Keratinocyte (primary cell): ENCODE measurements around the gene AHRR. TPM values are rescaled to one million over a fixed set of nuclear protein-coding genes. Genes with fewer than 3 reads are reported as not detected.

Experiments
- DNase-seq: peaks from one replicate; pipeline ENCODE4 v3.0.0-alpha.2; 2011; ENCODE audit warnings: low read depth, missing footprints, low spot score
- FAIRE-seq: peaks from 2 replicates; lab custom pipeline; 2011; peaks lifted over from hg19 to GRCh38; lab: Jason Lieb, UNC
- H2AFZ ChIP-seq: 2 replicates; pipeline ENCODE4 v1.6.0; 2012; ENCODE audit warnings: low read length, control low read depth, inconsistent platforms; ENCODE audit not compliant: control insufficient read depth
- H3K27ac ChIP-seq: 2 replicates; pipeline ENCODE4 v1.5.1; 2011; ENCODE audit warnings: low read length; ENCODE audit not compliant: control insufficient read depth, insufficient read depth
- H3K27me3 ChIP-seq: 3 replicates; pipeline ENCODE4 v1.6.0; 2011; ENCODE audit warnings: low read length; ENCODE audit not compliant: control insufficient read depth, insufficient read depth; ENCODE audit errors: extremely low read depth
- H3K36me3 ChIP-seq, 2 experiments: 2 replicates in 1 of 2; 3 replicates in 1 of 2; pipeline ENCODE4 v1.5.1; 2011; ENCODE audit warnings: low read length in 2 of 2, mild to moderate bottlenecking in 1 of 2; ENCODE audit not compliant: control insufficient read depth in 2 of 2, insufficient read depth in 2 of 2; ENCODE audit errors: extremely low read depth in 1 of 2
- H3K4me1 ChIP-seq: 3 replicates; pipeline ENCODE4 v1.5.1; 2011; ENCODE audit warnings: low read length; ENCODE audit not compliant: control insufficient read depth, insufficient read depth; ENCODE audit errors: extremely low read depth
- H3K4me2 ChIP-seq: 3 replicates; pipeline ENCODE4 v1.6.0; 2011; ENCODE audit warnings: low read depth, low read length; ENCODE audit not compliant: control insufficient read depth, insufficient read depth; ENCODE audit errors: extremely low read depth
- H3K4me3 ChIP-seq, 3 experiments: fragments of 200-600 bp in 1 of 3; sonication (generic) in 1 of 3; 2 replicates in 2 of 3; 3 replicates in 1 of 3; pipeline ENCODE4 v1.5.1; 2011 to 2016; ENCODE audit warnings: low read length in 3 of 3, mild to moderate bottlenecking in 3 of 3, control low read depth in 2 of 3, inconsistent platforms in 1 of 3, low read depth in 1 of 3, mixed read lengths in 1 of 3, mixed run types in 1 of 3, moderate library complexity in 1 of 3; ENCODE audit not compliant: control insufficient read depth in 2 of 3, insufficient read depth in 2 of 3; ENCODE audit errors: extremely low read depth in 1 of 3
- H3K79me2 ChIP-seq: 2 replicates; pipeline ENCODE4 v1.6.0; 2012; ENCODE audit warnings: low read length; ENCODE audit not compliant: control insufficient read depth, insufficient read depth
- H3K9ac ChIP-seq: 3 replicates; pipeline ENCODE4 v1.6.0; 2011; ENCODE audit warnings: low read length; ENCODE audit not compliant: control insufficient read depth, insufficient read depth; ENCODE audit errors: extremely low read depth
- H3K9me1 ChIP-seq: 3 replicates; pipeline ENCODE4 v1.6.0; 2011; ENCODE audit warnings: low read length; ENCODE audit not compliant: control insufficient read depth, insufficient read depth; ENCODE audit errors: extremely low read depth
- H3K9me3 ChIP-seq: 2 replicates; pipeline ENCODE4 v1.5.1; 2012; ENCODE audit warnings: low read depth, low read length; ENCODE audit not compliant: control insufficient read depth
- H4K20me1 ChIP-seq: 3 replicates; pipeline ENCODE4 v1.6.0; 2011; ENCODE audit warnings: low read length; ENCODE audit not compliant: control insufficient read depth, insufficient read depth; ENCODE audit errors: extremely low read depth
- CTCF ChIP-seq, 3 experiments: IDR thresholded peaks in 1 of 3; conservative IDR thresholded peaks in 1 of 3; optimal IDR thresholded peaks in 1 of 3; 2 replicates in 2 of 3; 3 replicates in 1 of 3; pipeline versions ENCODE3 to v1.5.1; 2011; ENCODE audit warnings: low read length in 3 of 3, mild to moderate bottlenecking in 3 of 3, moderate library complexity in 2 of 3, control low read depth in 1 of 3, inconsistent platforms in 1 of 3; ENCODE audit not compliant: insufficient read depth in 2 of 3; ENCODE audit errors: extremely low read depth in 1 of 3
- EZH2 ChIP-seq: IDR thresholded peaks from one replicate; pipeline ENCODE4 v1.6.1; 2012; ENCODE audit warnings: inconsistent platforms, mild to moderate bottlenecking, low read length, moderate library complexity
- dilution Hi-C: fragments of 300-500 bp; cut with MboI; formaldehyde crosslinking; loops from one replicate; pipeline ENCODE4 v1.7.0; 2020; ENCODE audit warnings: low sequenced_read_pairs; ENCODE audit not compliant: extremely low pct_ligation_motif_present
- polyA plus RNA-seq, 5 experiments: library from polyadenylated mRNA; depleted of rRNA in 3 of 5; stranded (reverse) in 3 of 5; stranded (forward) in 1 of 5; unstranded in 1 of 5; fragments of >200 nt; gene quantifications; 1 replicate in 1 of 5; 2 replicates in 3 of 5; 3 replicates in 1 of 5; pipeline versions ENCODE4 v1.2.1 to v1.2.3, GENCODE V29; 2011 to 2012; ENCODE audit warnings: missing spikeins in 2 of 5, low read depth in 1 of 5, low replicate concordance in 1 of 5

Gene AHRR
- polyA plus RNA-seq, 1 donor (not counting 4 experiments of a cell fraction or from before 2014, with no cell fraction given), result 0.24 TPM

- Histone ChIP-seq H3K9me1 (no peaks in the 10 kb centered on the region), H4K20me1 (peaks cover 8% of the 10 kb centered on the region), H3K79me2 (no peaks in the 10 kb centered on the region), H2AFZ (no peak overlapping the region), H3K4me1 (peaks cover 4% of the 10 kb centered on the region), H3K36me3 (peaks cover 8 to 18% of the 10 kb centered on the region in 2 experiments), H3K4me2 (no peak overlapping the region), H3K27ac (no peak overlapping the region), H3K27me3 (peaks cover 32% of the 10 kb centered on the region), H3K9me3 (no peaks in the 10 kb centered on the region), H3K4me3 (no peak overlapping the region), H3K9ac (no peak overlapping the region)
- FAIRE-seq (no peak), DNase-seq (no peak)
- dilution Hi-C loops, result no loop called here
- peak; percentile 23 to 50 (median 50) for TF ChIP-seq CTCF (optimal IDR thresholded peaks at IDR 0.05 in 1 of 3, IDR thresholded peaks at IDR 0.05 in 1 of 3, conservative IDR thresholded peaks at IDR 0.05 in 1 of 3; ENCODE audit: extremely low read depth in 1 of 3, insufficient read depth in 2 of 3, low read length in 3 of 3)
- TF ChIP-seq EZH2, result no peak
Measured at GRCh38 chr5:317086-317811, 4.3 kb upstream of the AHRR start.

- no peak overlapping the region for H3K4me2 ChIP-seq
- DNase-seq, result no peak
- H3K4me3 ChIP-seq, result no peak overlapping the region
- peaks cover 8 to 15% of the 10 kb centered on the region in 2 experiments for H3K36me3 ChIP-seq
- no peaks in the 10 kb centered on the region for H3K9me3 ChIP-seq
- no peak overlapping the region for H2AFZ ChIP-seq
- no peaks in the 10 kb centered on the region for H3K9me1 ChIP-seq
- TF ChIP-seq EZH2, result no peak
- TF ChIP-seq CTCF (optimal IDR thresholded peaks at IDR 0.05 in 1 of 3, IDR thresholded peaks at IDR 0.05 in 1 of 3, conservative IDR thresholded peaks at IDR 0.05 in 1 of 3; ENCODE audit: extremely low read depth in 1 of 3, insufficient read depth in 2 of 3, low read length in 3 of 3), result no peak
- no peak overlapping the region for H3K27ac ChIP-seq
- dilution Hi-C loops, result no loop called here
- no peak overlapping the region for H3K9ac ChIP-seq
- peaks cover 4% of the 10 kb centered on the region for H3K4me1 ChIP-seq
- peaks cover 6% of the 10 kb centered on the region for H4K20me1 ChIP-seq
- FAIRE-seq, result no peak
- no peaks in the 10 kb centered on the region for H3K79me2 ChIP-seq
- peaks cover 43% of the 10 kb centered on the region for H3K27me3 ChIP-seq
Measured at GRCh38 chr5:318341-318897, 3.1 kb upstream of the AHRR start.
